Panc1 (cell line): ENCODE results near the gene UGT1A6. TPM values are rescaled to one million over a fixed set of nuclear protein-coding genes. Genes with fewer than 3 reads are reported as not detected.

ENCODE experiments used
- ATAC-seq: fragments of 200-7000 bp; cut with Tn5 transposase; 2 replicates; pipeline ENCODE4 v1.9.1; 2020; ENCODE audit warnings: mild to moderate bottlenecking, moderate library complexity
- BruUV-seq: library from RNA; stranded (reverse); fragments of 400-500 nt; replicated peaks from 2 replicates; lab custom pipeline; 2021; lab: Mats Ljungman, UMichigan
- CTCF ChIA-PET: fragments of 300-600 bp; sonication (Branson Sonifier 250); formaldehyde crosslinking; loops from one replicate; lab custom pipeline; 2022; ENCODE audit warnings: antibody characterized with exemption; lab: Charles Lee
- POLR2A ChIA-PET: fragments of 300-600 bp; sonication (Branson Sonifier 250); formaldehyde crosslinking; loops from one replicate; lab custom pipeline; 2022; ENCODE audit warnings: antibody characterized with exemption; lab: Charles Lee
- DNase-seq: peaks from one replicate; pipeline ENCODE4 v3.0.0-alpha.2; 2010; ENCODE audit warnings: low read depth, low spot score
- H3K27ac ChIP-seq: 2 replicates; pipeline ENCODE4 v1.5.1; 2011; ENCODE audit warnings: mild to moderate bottlenecking, low read length, inconsistent platforms
- H3K27me3 ChIP-seq: fragments of 200-500 bp; sonication (Bioruptor generic); 2 replicates; pipeline ENCODE4 v1.6.0; 2014; ENCODE audit warnings: low read length, inconsistent platforms; ENCODE audit not compliant: control insufficient read depth, insufficient read depth
- H3K36me3 ChIP-seq: fragments of 200-500 bp; sonication (Bioruptor generic); 2 replicates; pipeline ENCODE4 v1.5.1; 2014; ENCODE audit warnings: inconsistent platforms, mild to moderate bottlenecking, low read length, moderate library complexity; ENCODE audit not compliant: control insufficient read depth, insufficient read depth
- H3K4me1 ChIP-seq: 2 replicates; pipeline ENCODE4 v1.5.1; 2011; ENCODE audit warnings: inconsistent platforms, mild to moderate bottlenecking, low read length, moderate library complexity; ENCODE audit not compliant: control insufficient read depth, insufficient read depth
- H3K4me3 ChIP-seq, 2 experiments: 2 replicates each; pipeline ENCODE4 v1.5.1; 2011 to 2012; ENCODE audit warnings: low read depth in 2 of 2, low read length in 2 of 2, mild to moderate bottlenecking in 2 of 2, inconsistent platforms in 1 of 2, moderate library complexity in 1 of 2
- H3K9me3 ChIP-seq: fragments of 200-500 bp; sonication (Bioruptor generic); 2 replicates; pipeline ENCODE4 v1.5.1; 2014; ENCODE audit warnings: low read depth, mild to moderate bottlenecking, inconsistent platforms, low read length, moderate library complexity; ENCODE audit not compliant: control insufficient read depth, insufficient read depth
- CTCF ChIP-seq: fragments of 450-650 bp; IDR thresholded peaks from 2 replicates; pipeline ENCODE4 v1.5.1; 2017; ENCODE audit warnings: mild to moderate bottlenecking
- POLR2AphosphoS5 ChIP-seq: IDR thresholded peaks from 2 replicates; pipeline ENCODE4 v1.6.1; 2012; ENCODE audit warnings: mild to moderate bottlenecking, low read depth, low read length, moderate library complexity
- REST ChIP-seq, 2 experiments: IDR thresholded peaks; 2 replicates each; pipeline ENCODE4 v1.6.1; 2011 to 2012; ENCODE audit warnings: low read depth in 2 of 2, control low read depth in 1 of 2, low read length in 1 of 2, mild to moderate bottlenecking in 1 of 2, moderate library complexity in 1 of 2; ENCODE audit not compliant: insufficient read depth in 1 of 2
- SIN3A ChIP-seq: IDR thresholded peaks from 2 replicates; pipeline ENCODE4 v1.6.1; 2012; ENCODE audit warnings: low read depth, mild to moderate bottlenecking, low read length, moderate library complexity, borderline replicate concordance; ENCODE audit not compliant: insufficient read depth
- TCF7L2 ChIP-seq: IDR thresholded peaks from 2 replicates; pipeline ENCODE4 v1.6.1; 2011; ENCODE audit warnings: mild to moderate bottlenecking, low read depth, low read length, inconsistent platforms
- in situ Hi-C: cut with HindIII; loops from 2 replicates; pipeline ENCODE4 v1.10.0; 2016; ENCODE audit warnings: low sequenced_read_pairs, low pct_unique_long_range_greater_than_20kb
- intact Hi-C: fragments of 100-400 bp; cut with micrococcal nuclease; formaldehyde crosslinking; loops from one replicate; pipeline ENCODE4 v1.10.0; 2022; ENCODE audit not compliant: unreplicated experiment
- total RNA-seq: library from RNA; stranded (reverse); gene quantifications from one replicate; pipeline ENCODE4 v1.2.1, GENCODE V29; 2021; ENCODE audit not compliant: unreplicated experiment

UGT1A6 gene
- total RNA-seq, 1 experiment from 2014 or later, result not detected

GRCh38 chr2:233663911-233664310, 28.8 kb upstream of the UGT1A6 start:
- DNase-seq (no peak), ATAC-seq (no peak)
- H3K36me3 ChIP-seq, result no peaks in the 10 kb centered on the region
- ChIA-PET CTCF (no interaction called here), POLR2A (no interaction called here)
- peaks cover 6% of the 10 kb centered on the region for H3K27me3 ChIP-seq
- H3K27ac ChIP-seq, result no peak overlapping the region
- H3K9me3 ChIP-seq, result no peaks in the 10 kb centered on the region
- H3K4me3 ChIP-seq, result no peak overlapping the region
- in situ Hi-C loops, result no loop called here
- no peak for TF ChIP-seq CTCF
- TF ChIP-seq SIN3A, result no peak
- no peak for TF ChIP-seq POLR2AphosphoS5
- TF ChIP-seq TCF7L2, result no peak
- TF ChIP-seq REST (IDR thresholded peaks at IDR 0.05; ENCODE audit: insufficient read depth in 1 of 2, low read depth in 2 of 2, low read length in 1 of 2), result no peak
- intact Hi-C loops, result no loop called here
- no peaks in the 10 kb centered on the region for H3K4me1 ChIP-seq
- no TSS peak for BruUV-seq

- Histone ChIP-seq H3K27me3 (no peaks in the 10 kb centered on the region), H3K4me1 (no peaks in the 10 kb centered on the region), H3K36me3 (no peaks in the 10 kb centered on the region), H3K9me3 (no peaks in the 10 kb centered on the region), H3K4me3 (no peak overlapping the region), H3K27ac (no peak overlapping the region)
- in situ Hi-C loops (no loop called here), intact Hi-C loops (no loop called here)
- POLR2A ChIA-PET, result no interaction called here
- no TSS peak for BruUV-seq
- ATAC-seq, result no peak
- CTCF ChIA-PET, result no interaction called here
- TF ChIP-seq SIN3A (no peak), CTCF (no peak), TCF7L2 (no peak), POLR2AphosphoS5 (no peak), REST (IDR thresholded peaks at IDR 0.05; ENCODE audit: insufficient read depth in 1 of 2, low read depth in 2 of 2, low read length in 1 of 2) (no peak)
- DNase-seq, result no peak
Observed at GRCh38 chr2:233668605-233669260, 24.0 kb upstream of the UGT1A6 start.
